Tibial nerve (tissue), 4 donors: ENCODE results near the gene CSE1L.

Source experiments
- EP300 ChIP-seq, 2 donors: sonication (generic); formaldehyde crosslinking; IDR thresholded peaks; one replicate each; pipeline ENCODE4 v1.6.1; 2017; ENCODE audit warnings: antibody characterized with exemption in 2 of 2, mild to moderate bottlenecking in 1 of 2
- POLR2A ChIP-seq, 2 donors: fragments of 450-650 bp; IDR thresholded peaks; one replicate each; pipeline ENCODE4 v1.6.1; 2017; ENCODE audit warnings: antibody characterized with exemption in 2 of 2, mild to moderate bottlenecking in 2 of 2, moderate library complexity in 2 of 2
- TF ChIP-seq, protein P1 (sequence below), 5 experiments: fragments of 200-600 bp in 3 of 5; fragments of 450-650 bp in 2 of 5; sonication (generic) in 3 of 5; IDR thresholded peaks; one replicate each; pipeline ENCODE4 v1.5.1; 2016 to 2019; ENCODE audit warnings: antibody characterized with exemption in 5 of 5, mild to moderate bottlenecking in 3 of 5, moderate library complexity in 2 of 5

DNA sequence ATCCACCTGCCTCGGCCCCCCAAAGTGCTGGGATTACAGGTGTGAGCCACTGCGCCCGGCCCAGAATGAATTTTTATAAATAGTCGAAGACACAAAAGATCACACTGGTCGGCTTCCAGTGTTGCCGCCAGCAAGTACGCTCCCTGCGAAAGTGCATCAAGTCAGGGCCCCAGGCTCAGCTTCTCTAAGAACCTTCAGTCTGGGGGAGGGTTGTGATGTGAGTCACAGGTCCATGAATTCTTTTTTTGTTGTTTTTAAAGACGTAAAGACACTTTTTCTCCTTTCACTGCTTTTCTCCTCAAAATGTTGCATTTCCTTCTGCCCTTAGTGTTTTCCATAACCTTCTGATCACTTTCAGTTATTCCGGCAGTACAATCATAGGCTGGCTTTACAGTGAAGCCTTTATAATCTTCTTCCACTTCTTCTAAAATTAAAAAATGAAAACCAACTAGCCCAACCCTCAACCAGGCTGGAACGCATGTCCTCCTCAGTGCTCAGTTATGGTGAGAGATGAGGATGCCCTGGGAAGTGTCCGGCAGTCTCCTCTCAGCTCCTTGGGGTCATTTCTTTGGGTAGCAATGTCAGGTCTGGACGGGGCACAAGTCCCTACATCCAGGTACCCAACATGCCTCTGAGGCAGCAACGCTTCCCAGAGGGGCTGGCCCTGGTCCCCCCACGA, 66.6 kb downstream of the CSE1L start:
- TF ChIP-seq, protein P1, sequence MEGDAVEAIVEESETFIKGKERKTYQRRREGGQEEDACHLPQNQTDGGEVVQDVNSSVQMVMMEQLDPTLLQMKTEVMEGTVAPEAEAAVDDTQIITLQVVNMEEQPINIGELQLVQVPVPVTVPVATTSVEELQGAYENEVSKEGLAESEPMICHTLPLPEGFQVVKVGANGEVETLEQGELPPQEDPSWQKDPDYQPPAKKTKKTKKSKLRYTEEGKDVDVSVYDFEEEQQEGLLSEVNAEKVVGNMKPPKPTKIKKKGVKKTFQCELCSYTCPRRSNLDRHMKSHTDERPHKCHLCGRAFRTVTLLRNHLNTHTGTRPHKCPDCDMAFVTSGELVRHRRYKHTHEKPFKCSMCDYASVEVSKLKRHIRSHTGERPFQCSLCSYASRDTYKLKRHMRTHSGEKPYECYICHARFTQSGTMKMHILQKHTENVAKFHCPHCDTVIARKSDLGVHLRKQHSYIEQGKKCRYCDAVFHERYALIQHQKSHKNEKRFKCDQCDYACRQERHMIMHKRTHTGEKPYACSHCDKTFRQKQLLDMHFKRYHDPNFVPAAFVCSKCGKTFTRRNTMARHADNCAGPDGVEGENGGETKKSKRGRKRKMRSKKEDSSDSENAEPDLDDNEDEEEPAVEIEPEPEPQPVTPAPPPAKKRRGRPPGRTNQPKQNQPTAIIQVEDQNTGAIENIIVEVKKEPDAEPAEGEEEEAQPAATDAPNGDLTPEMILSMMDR (IDR thresholded peaks at IDR 0.05), result no peak
- no peak for TF ChIP-seq POLR2A (IDR thresholded peaks at IDR 0.05)
- no peak for TF ChIP-seq EP300 (IDR thresholded peaks at IDR 0.05)
